Naive B cell (primary cell): Measurements from ENCODE around the gene TIGD1. TPM values are rescaled to one million over a fixed set of nuclear protein-coding genes. Genes with fewer than 3 reads are reported as not detected.

Experiments
- ATAC-seq, 2 donors: fragments of 150-1000 bp; cut with Tn5 transposase; 2 replicates each; pipeline ENCODE4 v1.10.0; 2021; ENCODE audit warnings: low read depth in 2 of 2, mild to moderate bottlenecking in 2 of 2, moderate library complexity in 2 of 2
- DNase-seq: peaks from one replicate; pipeline ENCODE4 v3.0.0; 2022
- H3K27ac Mint-ChIP-seq, 6 donors: one replicate each; pipeline ENCODE4 v1.8.0; 2020 to 2022; ENCODE audit warnings: mild to moderate bottlenecking in 6 of 6, mixed read lengths in 6 of 6, moderate library complexity in 5 of 6, inconsistent platforms in 2 of 6
- H3K27me3 Mint-ChIP-seq, 3 donors: one replicate each; pipeline ENCODE4 v1.8.0; 2021 to 2022; ENCODE audit warnings: mixed read lengths in 3 of 3, mild to moderate bottlenecking in 1 of 3
- H3K36me3 Mint-ChIP-seq, 2 donors: one replicate each; pipeline ENCODE4 v1.8.0; 2020 to 2022; ENCODE audit warnings: mixed read lengths in 2 of 2, inconsistent platforms in 1 of 2, mild to moderate bottlenecking in 1 of 2
- H3K4me1 Mint-ChIP-seq, 3 donors: one replicate each; pipeline ENCODE4 v1.8.0; 2020 to 2022; ENCODE audit warnings: mixed read lengths in 3 of 3, inconsistent platforms in 1 of 3, mild to moderate bottlenecking in 1 of 3, moderate library complexity in 1 of 3
- H3K4me3 Mint-ChIP-seq, 8 donors: one replicate each; pipeline ENCODE4 v1.8.0; 2020 to 2022; ENCODE audit warnings: mild to moderate bottlenecking in 8 of 8, mixed read lengths in 8 of 8, moderate library complexity in 8 of 8, inconsistent platforms in 2 of 8
- H3K9me3 Mint-ChIP-seq, 7 donors: one replicate each; pipeline ENCODE4 v1.8.0; 2020 to 2022; ENCODE audit warnings: mixed read lengths in 7 of 7, mild to moderate bottlenecking in 5 of 7, inconsistent platforms in 2 of 7, moderate library complexity in 1 of 7
- polyA plus RNA-seq, 6 donors: library from polyadenylated mRNA; unstranded; fragments of 300-500 nt; fragmentation: Illumina TruSeq; gene quantifications; one replicate each; pipeline ENCODE4 v1.2.3, GENCODE V29; 2021; ENCODE audit warnings: low read depth in 6 of 6

The TIGD1 gene
- polyA plus RNA-seq, 6 donors from 2014 or later, result 2.6 to 9.2 (median 7.9) TPM

- Mint-ChIP-seq H3K4me3 (no peak overlapping the region), H3K27ac (no peak overlapping the region), H3K27me3 (no peaks in the 10 kb centered on the region), H3K9me3 (no peaks in the 10 kb centered on the region), H3K36me3 (peaks cover 18 to 32% of the 10 kb centered on the region in 2 donors), H3K4me1 (peaks cover 32 to 48% (median 46%) of the 10 kb centered on the region in 3 donors)
- DNase-seq, result no peak
- no peak for ATAC-seq
These were observed 6.1 kb upstream of the TIGD1 start for GRCh38 chr2:232556426-232556825.

DNA sequence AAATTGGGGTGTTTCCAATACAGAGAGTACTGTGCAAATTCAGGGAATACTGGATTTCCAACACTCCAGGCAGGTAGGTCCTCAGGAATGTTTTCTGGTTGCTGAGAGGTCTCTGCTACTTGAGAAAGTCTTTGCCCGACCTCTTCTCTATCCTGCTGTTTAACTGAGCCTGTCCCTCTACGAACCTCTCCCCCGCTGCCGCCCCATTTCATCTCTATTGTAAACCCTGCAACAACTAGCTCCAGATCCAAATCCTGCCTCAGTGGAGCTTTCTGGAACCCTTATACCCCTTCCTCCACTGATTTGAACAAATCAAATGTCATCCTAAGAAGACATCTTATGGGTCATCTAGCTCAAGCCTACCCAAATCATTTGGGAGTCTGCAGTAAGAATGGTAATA is 1.4 kb upstream of the TIGD1 start:
- DNase-seq, result no peak
- Mint-ChIP-seq H3K27me3 (no peaks in the 10 kb centered on the region), H3K4me1 (peaks cover 52 to 72% (median 71%) of the 10 kb centered on the region in 3 donors), H3K4me3 (peak overlapping the region; percentile 91 to 100 (median 99)), H3K9me3 (peaks cover 0 to 4% (median 0%) of the 10 kb centered on the region in 7 donors), H3K36me3 (peaks cover 6 to 12% of the 10 kb centered on the region in 2 donors), H3K27ac (peak overlapping the region; percentile 48 to 100 (median 99))
- ATAC-seq, result no peak

- no peak for ATAC-seq
- Mint-ChIP-seq H3K4me3 (peak overlapping the region; percentile 91 to 100 (median 99)), H3K4me1 (peaks cover 55 to 72% (median 71%) of the 10 kb centered on the region in 3 donors), H3K27ac (peak overlapping the region; percentile 96 to 100 (median 99)), H3K9me3 (peaks cover 0 to 4% (median 0%) of the 10 kb centered on the region in 7 donors), H3K36me3 (peaks cover 6 to 7% of the 10 kb centered on the region in 2 donors), H3K27me3 (no peaks in the 10 kb centered on the region)
- peak; percentile 13 for DNase-seq
These were observed 887 bp upstream of the TIGD1 start for GRCh38 chr2:232551250-232551638.

GRCh38 chr2:232549655-232550353 is 553 bp downstream of the TIGD1 start:
- no peak for DNase-seq
- no peak for ATAC-seq
- Mint-ChIP-seq H3K9me3 (peaks cover 0 to 4% (median 0%) of the 10 kb centered on the region in 7 donors), H3K27me3 (no peaks in the 10 kb centered on the region), H3K36me3 (peaks cover 0 to 7% of the 10 kb centered on the region in 2 donors), H3K4me3 (peak overlapping the region; percentile 91 to 100 (median 99)), H3K27ac (peak overlapping the region; percentile 96 to 100 (median 98)), H3K4me1 (peaks cover 49 to 69% (median 58%) of the 10 kb centered on the region in 3 donors)

DNA sequence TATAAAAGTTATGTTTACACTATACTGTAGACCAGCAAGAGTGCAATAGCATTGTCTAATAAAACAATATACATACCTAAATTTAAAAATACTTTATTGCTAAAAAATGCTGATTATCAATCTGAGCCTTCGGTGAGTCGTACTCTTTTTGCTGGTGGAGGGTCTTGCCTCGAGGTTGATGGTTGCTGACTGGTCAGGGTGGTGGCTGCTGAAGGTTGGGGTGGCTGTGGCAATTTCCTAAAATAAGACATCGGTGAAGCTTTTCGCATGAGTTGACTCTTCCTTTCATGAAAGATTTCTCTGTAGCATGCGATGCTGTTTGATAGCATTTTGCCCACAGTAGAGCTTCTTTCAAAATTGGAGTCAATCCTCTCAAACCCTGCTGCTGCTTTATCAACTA is 2.4 kb downstream of the TIGD1 start:
- ATAC-seq (no peak), DNase-seq (no peak)
- Mint-ChIP-seq H3K36me3 (peaks cover 0 to 7% of the 10 kb centered on the region in 2 donors), H3K9me3 (peaks cover 0 to 4% (median 0%) of the 10 kb centered on the region in 7 donors), H3K4me1 (peaks cover 45 to 58% (median 54%) of the 10 kb centered on the region in 3 donors), H3K27me3 (no peaks in the 10 kb centered on the region), H3K4me3 (peak overlapping the region in 2 of 8 donors; percentile 45 to 63), H3K27ac (no peak overlapping the region)

- peak overlapping the region in 1 of 8 donors; percentile 67 for H3K4me3 Mint-ChIP-seq
These were observed 4.6 kb downstream of the TIGD1 start for GRCh38 chr2:232545511-232546375.

DNA sequence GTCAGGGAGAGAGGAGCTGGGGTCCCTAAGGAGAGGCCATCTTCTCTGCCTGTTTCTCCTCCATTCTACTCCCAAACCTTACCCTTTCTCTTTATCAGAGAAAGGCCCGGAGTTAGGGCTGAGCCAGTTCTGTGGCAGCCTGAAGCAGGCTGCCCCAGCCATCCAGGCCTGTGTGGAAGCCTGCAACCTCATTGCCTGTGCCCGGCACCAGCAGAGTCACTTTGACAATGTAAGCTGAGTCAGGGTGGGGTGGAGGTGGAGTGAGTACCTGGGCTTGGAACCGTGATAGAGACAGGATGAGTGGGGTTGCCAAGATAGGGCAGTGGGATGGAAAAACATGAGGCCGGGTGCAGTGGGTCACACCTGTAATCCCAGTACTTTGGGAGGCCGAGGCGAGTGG is 5.7 kb downstream of the TIGD1 start:
- no peak overlapping the region for H3K27ac Mint-ChIP-seq
- H3K4me3 Mint-ChIP-seq, result peak overlapping the region in 1 of 8 donors; percentile 38
- DNase-seq (no peak), ATAC-seq (no peak)
- H3K27me3 Mint-ChIP-seq, result no peaks in the 10 kb centered on the region
- peaks cover 0 to 7% of the 10 kb centered on the region in 2 donors for H3K36me3 Mint-ChIP-seq
- peaks cover 44 to 50% (median 46%) of the 10 kb centered on the region in 3 donors for H3K4me1 Mint-ChIP-seq
- peaks cover 0 to 4% (median 0%) of the 10 kb centered on the region in 7 donors for H3K9me3 Mint-ChIP-seq

More at GRCh38 chr2:232545511-232546375, 4.6 kb downstream of the TIGD1 start:
- ATAC-seq (no peak), DNase-seq (no peak)
- H3K27ac Mint-ChIP-seq, result peak overlapping the region in 1 of 6 donors; percentile 57
- H3K27me3 Mint-ChIP-seq, result no peaks in the 10 kb centered on the region
- H3K36me3 Mint-ChIP-seq, result peaks cover 0 to 7% of the 10 kb centered on the region in 2 donors
- peaks cover 43 to 55% (median 47%) of the 10 kb centered on the region in 3 donors for H3K4me1 Mint-ChIP-seq
- peaks cover 0 to 4% (median 0%) of the 10 kb centered on the region in 7 donors for H3K9me3 Mint-ChIP-seq

DNA sequence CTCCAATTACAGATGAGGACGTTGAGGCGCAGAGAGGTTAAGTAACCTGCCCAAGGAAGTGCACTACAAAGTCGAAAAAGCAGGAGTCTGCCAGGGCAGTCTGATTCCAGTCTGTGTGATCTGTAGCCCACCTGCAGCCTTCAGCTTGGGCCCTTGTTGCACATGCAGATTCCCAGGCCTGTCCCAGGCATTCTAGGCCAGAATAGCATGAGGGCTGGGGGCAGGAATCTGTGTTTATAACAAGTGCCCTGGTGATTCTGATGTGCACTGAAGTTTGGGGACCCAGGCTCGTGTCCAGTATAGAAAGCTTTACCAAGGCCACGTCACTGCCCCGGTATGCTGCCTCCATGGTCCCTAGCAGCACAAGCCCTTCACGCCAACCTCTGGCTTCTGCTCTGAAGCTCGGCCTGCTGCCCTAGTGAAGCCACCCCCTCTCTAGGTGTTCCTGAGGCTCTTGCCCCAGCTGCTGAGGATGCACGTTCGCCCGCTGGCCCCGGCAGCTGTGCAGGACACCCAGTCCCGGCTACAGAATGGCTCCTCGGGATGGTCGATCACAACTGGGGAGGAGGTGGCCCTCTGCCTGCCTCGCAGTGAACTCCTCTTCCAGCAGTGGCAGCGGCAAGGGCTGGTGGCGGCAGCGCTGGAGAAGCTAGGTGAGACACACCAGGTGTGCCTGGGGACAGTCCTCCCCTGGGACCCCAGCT is 6.3 kb downstream of the TIGD1 start:
- no peak for ATAC-seq

GRCh38 chr2:232543491-232543890 is 6.9 kb downstream of the TIGD1 start:
- peaks cover 0 to 4% of the 10 kb centered on the region in 2 donors for H3K36me3 Mint-ChIP-seq

More for the DNA sequence above, 6.3 kb downstream of the TIGD1 start:
- Mint-ChIP-seq H3K27me3 (peaks cover 0 to under 1% (median 0%) of the 10 kb centered on the region in 3 donors), H3K36me3 (peaks cover 0 to 7% of the 10 kb centered on the region in 2 donors), H3K4me1 (peaks cover 41 to 45% (median 41%) of the 10 kb centered on the region in 3 donors), H3K27ac (peak overlapping the region in 1 of 6 donors; percentile 34), H3K9me3 (peaks cover 0 to 4% (median 0%) of the 10 kb centered on the region in 7 donors), H3K4me3 (peak overlapping the region in 1 of 8 donors; percentile 26)
- no peak for DNase-seq

DNA sequence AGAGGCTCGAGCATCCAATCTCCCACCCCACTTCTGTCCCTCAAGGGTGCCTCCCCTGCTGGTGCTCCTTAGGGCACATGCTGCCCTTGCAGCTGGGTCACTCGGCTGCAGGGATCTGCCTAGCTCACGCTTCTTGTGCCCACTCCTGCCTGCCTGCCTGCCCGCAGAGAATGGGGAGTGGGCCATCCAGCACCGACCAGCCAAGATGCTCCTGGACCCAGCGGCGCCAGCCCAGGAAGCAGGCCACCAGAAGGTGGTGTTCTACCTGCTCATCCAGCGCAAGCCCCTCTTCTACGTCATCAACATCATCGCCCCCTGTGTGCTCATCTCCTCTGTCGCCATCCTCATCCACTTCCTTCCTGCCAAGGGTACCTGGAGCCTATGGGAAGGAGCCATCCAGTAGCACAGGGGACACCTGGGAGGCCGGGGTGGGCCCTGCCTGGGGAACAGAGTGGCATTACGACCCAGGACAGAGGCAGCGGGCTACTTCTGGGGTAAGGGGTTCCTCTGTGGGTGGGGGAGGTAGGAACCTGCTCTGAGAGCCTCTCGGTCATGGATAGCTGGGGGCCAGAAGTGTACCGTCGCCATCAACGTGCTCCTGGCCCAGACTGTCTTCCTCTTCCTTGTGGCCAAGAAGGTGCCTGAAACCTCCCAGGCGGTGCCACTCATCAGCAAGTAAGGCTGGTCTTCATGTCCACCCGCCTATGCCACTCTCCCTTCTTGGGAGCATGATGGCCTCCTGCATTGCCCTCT is 7.5 kb downstream of the TIGD1 start:
- H3K4me1 Mint-ChIP-seq, result peaks cover 42 to 44% (median 43%) of the 10 kb centered on the region in 3 donors
- no peaks in the 10 kb centered on the region for H3K9me3 Mint-ChIP-seq
- H3K27ac Mint-ChIP-seq, result peak overlapping the region in 3 of 6 donors; percentile 41 to 69 (median 66)
- ATAC-seq (no peak), DNase-seq (no peak)
- no peaks in the 10 kb centered on the region for H3K36me3 Mint-ChIP-seq
- peaks cover 0 to 12% (median 7%) of the 10 kb centered on the region in 3 donors for H3K27me3 Mint-ChIP-seq
- no peak overlapping the region for H3K4me3 Mint-ChIP-seq

More at GRCh38 chr2:232543491-232543890, 6.9 kb downstream of the TIGD1 start:
- no peak for DNase-seq
- Mint-ChIP-seq H3K4me1 (peaks cover 41 to 45% (median 41%) of the 10 kb centered on the region in 3 donors), H3K27ac (peak overlapping the region in 1 of 6 donors; percentile 34), H3K27me3 (peaks cover 0 to 6% (median 2%) of the 10 kb centered on the region in 3 donors), H3K9me3 (peaks cover 0 to 2% (median 0%) of the 10 kb centered on the region in 7 donors), H3K4me3 (peak overlapping the region in 1 of 8 donors; percentile 26)
- no peak for ATAC-seq

GRCh38 chr2:232541961-232542714 is 8.2 kb downstream of the TIGD1 start:
- Mint-ChIP-seq H3K27me3 (peaks cover 0 to 12% (median 12%) of the 10 kb centered on the region in 3 donors), H3K9me3 (no peaks in the 10 kb centered on the region), H3K4me1 (peaks cover 41 to 44% (median 42%) of the 10 kb centered on the region in 3 donors), H3K4me3 (no peak overlapping the region), H3K27ac (peak overlapping the region in 2 of 6 donors; percentile 41 to 43), H3K36me3 (no peaks in the 10 kb centered on the region)
- DNase-seq (no peak), ATAC-seq (no peak)
